Common myeloid progenitor, CD34-positive (primary cell): ENCODE data around the gene PTPA.
"Not testable (repeated sequence)": the region's sequence is repeated elsewhere in the genome, so short reads cannot be mapped to it uniquely, and the experiment has no call there.

Source experiments
- CTCF ChIA-PET: fragments of 350-600 bp; sonication (Branson Sonifier 250); formaldehyde crosslinking; loops from one replicate; lab custom pipeline; 2021; ENCODE audit warnings: antibody characterized with exemption; lab: Charles Lee
- POLR2A ChIA-PET: fragments of 350-600 bp; sonication (Branson Sonifier 250); formaldehyde crosslinking; loops from one replicate; lab custom pipeline; 2021; ENCODE audit warnings: antibody characterized with exemption; lab: Charles Lee
- DNase-seq, 3 donors: peaks; one replicate each; pipeline versions ENCODE4 v3.0.0 to v3.0.0-alpha.2; 2013
- H3K27ac ChIP-seq, 2 experiments: 1 replicate in 1 of 2; 2 replicates in 1 of 2; pipeline ENCODE4 v1.7.0; 2013; ENCODE audit warnings: inconsistent platforms in 2 of 2, low read length in 2 of 2, mild to moderate bottlenecking in 2 of 2, low read depth in 1 of 2, moderate library complexity in 1 of 2; ENCODE audit not compliant: severe bottlenecking in 2 of 2, insufficient read depth in 1 of 2, poor library complexity in 1 of 2
- H3K27me3 ChIP-seq, 5 experiments: replicated peaks in 2 of 5; 1 replicate in 3 of 5; 2 replicates in 2 of 5; pipeline versions ENCODE4 v1.6.1 to v1.7.0; 2013; ENCODE audit warnings: low read length in 4 of 5, mild to moderate bottlenecking in 2 of 5, moderate library complexity in 2 of 5, inconsistent platforms in 1 of 5; ENCODE audit not compliant: insufficient read depth in 5 of 5, control insufficient read depth in 4 of 5
- H3K36me3 ChIP-seq, 4 experiments: 1 replicate in 2 of 4; 2 replicates in 2 of 4; pipeline versions ENCODE4 v1.6.1 to v1.7.0; 2013; ENCODE audit warnings: low read length in 3 of 4, control low read depth in 1 of 4, mild to moderate bottlenecking in 1 of 4; ENCODE audit not compliant: control insufficient read depth in 4 of 4, insufficient read depth in 4 of 4
- H3K4me1 ChIP-seq, 4 experiments: 1 replicate in 3 of 4; 2 replicates in 1 of 4; pipeline versions ENCODE4 v1.6.1 to v1.7.1; 2013; ENCODE audit warnings: low read length in 3 of 4, mild to moderate bottlenecking in 3 of 4, control low read depth in 1 of 4, inconsistent platforms in 1 of 4, moderate library complexity in 1 of 4; ENCODE audit not compliant: control insufficient read depth in 4 of 4, insufficient read depth in 4 of 4; ENCODE audit errors: control extremely low read depth in 1 of 4
- H3K4me3 ChIP-seq, 7 experiments: 1 replicate in 4 of 7; 2 replicates in 3 of 7; pipeline versions ENCODE4 v1.5.1 to v1.7.0; 2013; ENCODE audit warnings: mild to moderate bottlenecking in 7 of 7, low read length in 6 of 7, moderate library complexity in 6 of 7, inconsistent platforms in 2 of 7, low read depth in 2 of 7, control low read depth in 1 of 7; ENCODE audit not compliant: insufficient read depth in 4 of 7, control insufficient read depth in 1 of 7; ENCODE audit errors: extremely low read depth in 1 of 7
- H3K9me3 ChIP-seq, 5 experiments: 1 replicate in 4 of 5; 2 replicates in 1 of 5; pipeline versions ENCODE4 v1.6.1 to v1.7.1; 2013; ENCODE audit warnings: low read length in 4 of 5, mild to moderate bottlenecking in 2 of 5, inconsistent platforms in 1 of 5, low read depth in 1 of 5, moderate library complexity in 1 of 5; ENCODE audit not compliant: control insufficient read depth in 4 of 5, insufficient read depth in 2 of 5; ENCODE audit errors: control extremely low read depth in 1 of 5
- WGBS: methylation state at CpG from one replicate; pipeline ENCODE4 v1.1.5; 2013; ENCODE audit not compliant: insufficient coverage; 5-methylcytosine and 5-hydroxymethylcytosine counted together

PTPA gene

GRCh38 chr9:129108083-129108804 is 3.0 kb upstream of the PTPA start:
- 93% methylated on average over 7 of the region's 13 CpGs for WGBS
- CTCF ChIA-PET, result no interaction called here
- POLR2A ChIA-PET, result no interaction called here

GRCh38 chr9:129108805-129109536 is 2.2 kb upstream of the PTPA start:
- Histone ChIP-seq H3K27ac (no peak overlapping the region), H3K4me1 (peaks cover 0 to 34% (median 26%) of the 10 kb centered on the region in 4 experiments), H3K9me3 (no peaks in the 10 kb centered on the region), H3K4me3 (no peak overlapping the region), H3K27me3 (no peaks in the 10 kb centered on the region), H3K36me3 (peaks cover 0 to 15% (median 6%) of the 10 kb centered on the region in 4 experiments)
- DNase-seq, result no peak
- WGBS, result 72% methylated on average over 9 of the region's 10 CpGs
- POLR2A ChIA-PET, result no interaction called here
- CTCF ChIA-PET, result no interaction called here

More at GRCh38 chr9:129108083-129108804, 3.0 kb upstream of the PTPA start:
- peaks cover 0 to 30% (median 23%) of the 10 kb centered on the region in 4 experiments for H3K4me1 ChIP-seq
- H3K9me3 ChIP-seq, result no peaks in the 10 kb centered on the region
- peaks cover 0 to 15% (median 6%) of the 10 kb centered on the region in 4 experiments for H3K36me3 ChIP-seq
- no peak overlapping the region for H3K4me3 ChIP-seq
- no peak for DNase-seq
- no peaks in the 10 kb centered on the region for H3K27me3 ChIP-seq
- H3K27ac ChIP-seq, result no peak overlapping the region

GRCh38 chr9:129109537-129109903 is 1.7 kb upstream of the PTPA start:
- Histone ChIP-seq H3K4me1 (peaks cover 0 to 34% (median 26%) of the 10 kb centered on the region in 4 experiments), H3K27me3 (no peaks in the 10 kb centered on the region), H3K27ac (no peak overlapping the region), H3K36me3 (peaks cover 0 to 15% (median 6%) of the 10 kb centered on the region in 4 experiments), H3K9me3 (no peaks in the 10 kb centered on the region), H3K4me3 (peak overlapping the region in 1 of 7 experiments; percentile 96)
- DNase-seq, result peak; percentile 25 to 57 (median 51)
- 93% methylated on average over 4 of the region's 7 CpGs for WGBS
- CTCF ChIA-PET, result interaction anchor here (1.1 kb wide), 1 partner anchor 10 kb away, joined by 3 read pairs; no protein-coding TSS in a partner anchor
- POLR2A ChIA-PET, result no interaction called here

- peak overlapping the region in 1 of 2 experiments; percentile 49 for H3K27ac ChIP-seq
- H3K9me3 ChIP-seq, result no peaks in the 10 kb centered on the region
- H3K4me3 ChIP-seq, result peak overlapping the region; percentile 74 to 96 (median 85)
- peaks cover 0 to 15% (median 6%) of the 10 kb centered on the region in 4 experiments for H3K36me3 ChIP-seq
- no peaks in the 10 kb centered on the region for H3K27me3 ChIP-seq
- peaks cover 0 to 34% (median 26%) of the 10 kb centered on the region in 4 experiments for H3K4me1 ChIP-seq
- peak in 1 of 3 donors; percentile 9 for DNase-seq
- ChIA-PET POLR2A (no interaction called here), CTCF (interaction anchor here (1.1 to 1.3 kb wide), 2 partner anchors 11 to 21 kb away, joined by 3 to 4 read pairs; no protein-coding TSS in a partner anchor)
- 7% methylated on average over 54 of the region's 64 CpGs for WGBS
These were observed 1.1 kb upstream of the PTPA start for GRCh38 chr9:129109952-129110739.

- Histone ChIP-seq H3K9me3 (no peaks in the 10 kb centered on the region), H3K4me1 (peaks cover 0 to 34% (median 26%) of the 10 kb centered on the region in 4 experiments), H3K27ac (peak overlapping the region; percentile 70 to 88), H3K36me3 (peaks cover 0 to 8% (median 4%) of the 10 kb centered on the region in 4 experiments), H3K4me3 (peak overlapping the region; percentile 84 to 96 (median 93)), H3K27me3 (no peaks in the 10 kb centered on the region)
- POLR2A ChIA-PET, result interaction anchor here (1.3 to 2.1 kb wide), 2 partner anchors 18 to 66 kb away, joined by 3 to 6 read pairs; partner anchors contain the start of gene IER5L
- WGBS, result 0% methylated on average over 29 of the region's 37 CpGs
- peak; percentile 13 to 60 (median 56) for DNase-seq
- CTCF ChIA-PET, result interaction anchor here (0.9 to 1.3 kb wide), 4 partner anchors 14 to 512 kb away, joined by 3 to 5 read pairs (median 4); no protein-coding TSS in a partner anchor
These were observed 425 bp downstream of the PTPA start for GRCh38 chr9:129111528-129112151.

- POLR2A ChIA-PET, result interaction anchor here (2.1 kb wide), 1 partner anchor 65 kb away, joined by 6 read pairs; the partner anchor contains the start of gene IER5L
- Histone ChIP-seq H3K27ac (peak overlapping the region in 1 of 2 experiments; percentile 88), H3K4me3 (peak overlapping the region in 6 of 7 experiments; percentile 90 to 96 (median 94)), H3K4me1 (peaks cover 0 to 34% (median 26%) of the 10 kb centered on the region in 4 experiments)
- H3K9me3 ChIP-seq, DNase-seq, H3K36me3 ChIP-seq, H3K27me3 ChIP-seq: not testable (repeated sequence)
- WGBS, result 100% methylated on average over 11 of the region's 17 CpGs
- CTCF ChIA-PET, result interaction anchor here (0.7 to 1.1 kb wide), 6 partner anchors 13 to 27 kb away, joined by 3 to 5 read pairs (median 3); no protein-coding TSS in a partner anchor
These were observed 1.3 kb downstream of the PTPA start for GRCh38 chr9:129112526-129112925.
